Prostate gland (tissue), 2 donors: ENCODE measurements around the gene MMP15.

Source experiments
- CTCF ChIP-seq, 4 experiments: fragments of 200-600 bp in 2 of 4; fragments of 450-650 bp in 2 of 4; sonication (generic) in 2 of 4; IDR thresholded peaks; 1 replicate in 3 of 4; 2 replicates in 1 of 4; pipeline ENCODE4 v1.5.1; 2016 to 2019; ENCODE audit warnings: antibody characterized with exemption in 4 of 4, mild to moderate bottlenecking in 2 of 4, moderate library complexity in 2 of 4
- POLR2A ChIP-seq: fragments of 450-650 bp; IDR thresholded peaks from one replicate; pipeline ENCODE4 v1.6.1; 2016; ENCODE audit warnings: antibody characterized with exemption, mild to moderate bottlenecking
- POLR2AphosphoS5 ChIP-seq: sonication (generic); formaldehyde crosslinking; IDR thresholded peaks from one replicate; pipeline ENCODE4 v1.6.1; 2017; ENCODE audit warnings: antibody characterized with exemption

DNA sequence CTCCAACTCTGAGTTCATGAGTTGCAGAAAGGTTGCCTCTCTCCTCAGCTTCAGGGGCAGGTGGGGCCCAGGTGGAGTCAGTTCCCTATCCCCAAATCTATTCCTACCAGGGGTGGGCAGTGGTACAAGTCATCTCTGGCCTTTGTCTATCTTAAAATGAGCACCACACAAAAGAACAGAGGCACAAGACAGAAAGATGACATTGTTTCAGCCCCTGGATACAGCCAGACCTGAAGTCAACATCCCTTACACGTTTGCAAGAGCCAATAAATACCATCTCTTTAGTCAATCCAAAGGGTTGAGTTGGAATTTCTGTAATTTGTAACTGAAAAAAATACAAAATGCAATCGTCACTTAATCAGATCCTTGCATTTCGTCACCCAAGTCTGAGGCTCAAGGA lies 32.2 kb downstream of the MMP15 start:
- TF ChIP-seq POLR2AphosphoS5 (no peak), POLR2A (no peak), CTCF (IDR thresholded peaks at IDR 0.05) (no peak)
